Nucleus accumbens (tissue), 56 donors: Measurements from ENCODE around the gene APOO.

ENCODE experiments used
- DNase-seq, 56 donors: peaks; one replicate each; lab custom pipeline; 2025; lab: John Stamatoyannopoulos, UW

Gene APOO

DNA sequence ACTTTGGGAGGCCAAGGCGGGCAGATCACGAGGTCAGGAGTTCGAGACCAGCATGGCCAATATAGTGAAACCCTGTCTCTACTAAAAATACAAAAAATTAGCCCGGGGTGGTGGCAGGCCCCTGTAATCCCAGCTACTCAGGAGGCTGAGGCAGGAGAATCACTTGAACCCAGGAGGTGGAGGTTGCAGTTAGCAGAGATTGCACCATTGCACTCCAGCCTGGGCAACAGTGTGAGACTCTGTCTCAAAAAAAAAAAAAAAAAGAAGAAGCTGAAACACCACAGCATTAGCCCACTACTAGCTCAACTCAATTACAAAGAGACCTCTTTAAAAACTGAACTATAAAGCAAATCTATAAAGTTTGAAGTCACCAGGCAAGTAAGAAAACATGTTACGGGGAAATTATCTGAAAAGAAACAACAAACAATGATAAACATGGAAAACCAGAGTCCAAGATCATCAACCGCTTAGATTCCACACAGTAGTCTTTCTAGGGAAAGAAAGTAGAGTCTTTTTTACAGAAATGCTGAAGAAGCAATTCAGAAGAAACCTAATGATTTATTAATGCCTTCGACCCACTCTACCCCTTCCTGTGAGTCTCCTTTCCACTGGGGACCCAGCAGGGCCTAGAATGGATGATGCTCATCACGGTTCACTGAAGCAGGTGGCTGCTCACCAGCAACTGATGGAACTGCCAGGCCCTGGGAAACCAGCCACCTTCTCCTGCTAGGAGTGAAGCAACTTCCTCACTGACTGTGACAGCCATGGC lies 118.2 kb downstream of the APOO start:
- peak in 4 of 56 donors; percentile 0 to 16 (median 6) for DNase-seq

DNA sequence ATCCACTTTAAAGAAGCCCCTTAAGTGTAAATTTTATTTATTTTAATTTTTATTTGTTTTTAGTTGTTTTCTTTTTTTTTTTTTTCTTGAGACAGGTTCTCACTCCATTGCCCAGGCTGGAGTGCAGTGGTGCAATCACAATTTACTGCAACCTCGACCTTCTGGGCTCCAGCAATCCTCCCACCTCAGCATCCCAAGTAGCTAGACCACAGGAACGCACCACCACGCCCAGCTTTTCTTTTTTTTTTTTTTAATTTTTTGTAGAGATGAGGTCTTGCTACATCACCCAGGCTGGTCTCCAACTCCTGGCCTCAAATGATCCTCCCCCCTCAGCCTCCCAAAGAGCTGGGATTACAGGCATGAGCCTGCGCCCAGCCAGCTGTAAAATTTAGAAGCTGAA lies 118.8 kb downstream of the APOO start:
- no peak for DNase-seq

- no peak for DNase-seq
These were observed 119.2 kb downstream of the APOO start for GRCh38 chrX:23788521-23788920.

DNA sequence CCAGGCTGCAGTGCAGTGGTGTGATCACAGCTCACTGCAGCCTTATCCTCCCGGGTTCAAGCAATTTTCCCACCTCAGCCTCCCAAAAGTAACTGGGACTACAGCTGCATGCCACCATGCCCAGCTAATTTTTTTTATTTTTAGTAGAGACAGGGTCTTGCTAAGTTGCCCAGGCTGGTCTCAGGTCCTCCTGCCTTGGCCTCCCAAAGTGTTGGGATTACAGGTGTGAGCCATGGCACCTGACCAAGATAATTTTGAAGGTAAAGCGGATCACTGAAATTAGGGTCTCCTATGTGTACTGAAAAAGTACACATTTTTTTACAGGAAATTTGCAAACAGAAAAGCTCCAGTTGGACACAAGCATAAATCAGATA lies 120.0 kb downstream of the APOO start:
- DNase-seq = no peak

DNA sequence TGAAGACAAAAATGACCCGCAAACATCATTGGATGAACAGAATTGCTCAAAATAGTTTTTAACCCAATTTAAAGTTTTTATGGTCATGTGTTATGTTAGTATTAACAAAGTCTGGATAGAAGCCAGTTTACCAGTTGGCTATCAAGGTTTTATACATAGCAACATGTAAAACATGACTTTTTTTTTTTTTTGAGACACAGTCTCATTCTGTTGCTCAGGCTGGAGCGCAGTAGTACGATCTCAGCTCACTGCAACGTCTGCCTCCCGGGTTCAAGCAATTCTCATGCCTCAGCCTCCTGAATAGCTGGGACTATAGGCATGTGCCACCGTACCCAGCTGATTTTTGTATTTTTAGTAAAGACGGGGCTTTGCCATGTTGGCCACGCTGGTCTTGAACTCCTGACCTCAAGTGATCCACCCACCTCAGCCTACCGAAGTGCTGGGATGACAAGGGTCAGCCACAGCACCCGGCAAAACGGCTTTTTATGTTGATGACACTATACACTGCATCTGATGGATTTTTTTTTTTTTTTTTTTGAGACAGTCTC lies 121.4 kb downstream of the APOO start:
- DNase-seq = no peak

GRCh38 chrX:23785580-23785979 lies 122.2 kb downstream of the APOO start:
- DNase-seq = no peak

GRCh38 chrX:23784470-23785331 lies 123.0 kb downstream of the APOO start:
- no peak for DNase-seq

GRCh38 chrX:23783589-23784469 lies 123.9 kb downstream of the APOO start:
- DNase-seq = peak in 6 of 56 donors; percentile 1 to 23 (median 8)
